Activated CD4-positive, alpha-beta T cell treated with anti-CD3 and anti-CD28 coated beads for 36 hours (primary cell): Measurements from ENCODE around the gene DOCK6. TPM values are rescaled to one million over a fixed set of nuclear protein-coding genes. Genes with fewer than 3 reads are reported as not detected.
A peak's percentile ranks its signal among the peaks of the same experiment; 100 is the strongest.
"Not testable (repeated sequence)": the region's sequence is repeated elsewhere in the genome, so short reads cannot be mapped to it uniquely, and the experiment has no call there.

Experiments
- ATAC-seq: fragments of 200-7000 bp; cut with Tn5 transposase; one replicate; pipeline ENCODE4 v1.10.0; 2021; ENCODE audit warnings: mild to moderate bottlenecking, moderate library complexity
- CTCF ChIA-PET: fragments of 350-600 bp; sonication (Branson Sonifier 250); formaldehyde crosslinking; loops from one replicate; lab custom pipeline; 2021; ENCODE audit warnings: antibody characterized with exemption; lab: Charles Lee
- POLR2A ChIA-PET: fragments of 350-600 bp; sonication (Branson Sonifier 250); formaldehyde crosslinking; loops from one replicate; lab custom pipeline; 2021; ENCODE audit warnings: antibody characterized with exemption, inconsistent platforms; lab: Charles Lee
- DNase-seq: peaks from one replicate; pipeline ENCODE4 v3.0.0-alpha.2; 2020
- H3K27ac Mint-ChIP-seq: one replicate; pipeline ENCODE4 v1.8.0; 2021; ENCODE audit warnings: mixed read lengths
- H3K27me3 Mint-ChIP-seq: one replicate; pipeline ENCODE4 v1.8.0; 2021; ENCODE audit warnings: mixed read lengths
- H3K36me3 Mint-ChIP-seq: one replicate; pipeline ENCODE4 v1.8.0; 2021; ENCODE audit warnings: low read depth, mixed read lengths
- H3K4me1 Mint-ChIP-seq: one replicate; pipeline ENCODE4 v1.8.0; 2021; ENCODE audit warnings: mixed read lengths
- H3K4me3 Mint-ChIP-seq: one replicate; pipeline ENCODE4 v1.8.0; 2021; ENCODE audit warnings: mild to moderate bottlenecking, moderate library complexity, mixed read lengths
- H3K9me3 Mint-ChIP-seq: one replicate; pipeline ENCODE4 v1.8.0; 2021; ENCODE audit warnings: low read depth, mixed read lengths
- intact Hi-C, 2 experiments: fragments of 100-400 bp; cut with DNase I in 1 of 2; cut with micrococcal nuclease in 1 of 2; formaldehyde crosslinking; loops; one replicate each; pipeline versions ENCODE4 v1.14.2 to v1.15.1; 2022 to 2024; cut with DNase I, micrococcal nuclease
- total RNA-seq, 2 experiments: library from RNA; stranded (reverse); gene quantifications; one replicate each; pipeline ENCODE4 v1.2.3, GENCODE V29; 2021

Gene DOCK6
- total RNA-seq, 2 experiments from 2014 or later = 2.8 to 4.6 TPM

GRCh38 chr19:11192957-11193939 lies 69.1 kb downstream of the DOCK6 start:
- Mint-ChIP-seq H3K4me3 (no peak overlapping the region), H3K27me3 (peaks cover 11% of the 10 kb centered on the region), H3K4me1 (peaks cover 7% of the 10 kb centered on the region), H3K9me3 (no peaks in the 10 kb centered on the region), H3K36me3 (no peaks in the 10 kb centered on the region), H3K27ac (no peak overlapping the region)
- intact Hi-C loops = no loop called here
- ChIA-PET POLR2A (no interaction called here), CTCF (no interaction called here)
- DNase-seq (no peak), ATAC-seq (no peak)

- intact Hi-C loops = no loop called here
- H3K27ac Mint-ChIP-seq = no peak overlapping the region
- ChIA-PET POLR2A (no interaction called here), CTCF (no interaction called here)
- ATAC-seq (no peak), DNase-seq (no peak)
- peaks cover 11% of the 10 kb centered on the region for H3K27me3 Mint-ChIP-seq
- H3K36me3 Mint-ChIP-seq = no peaks in the 10 kb centered on the region
- H3K4me1 Mint-ChIP-seq = peaks cover 5% of the 10 kb centered on the region
- no peak overlapping the region for H3K4me3 Mint-ChIP-seq
- no peaks in the 10 kb centered on the region for H3K9me3 Mint-ChIP-seq
Measured at GRCh38 chr19:11191934-11192333, 70.4 kb downstream of the DOCK6 start.

GRCh38 chr19:11191273-11191755 lies 71.0 kb downstream of the DOCK6 start:
- POLR2A ChIA-PET = no interaction called here
- CTCF ChIA-PET = no interaction called here
- Mint-ChIP-seq H3K4me3 (no peak overlapping the region), H3K9me3 (no peaks in the 10 kb centered on the region), H3K4me1 (peaks cover 2% of the 10 kb centered on the region), H3K27me3 (peaks cover 8% of the 10 kb centered on the region), H3K27ac (no peak overlapping the region), H3K36me3 (no peaks in the 10 kb centered on the region)
- DNase-seq = no peak
- intact Hi-C loops = no loop called here
- no peak for ATAC-seq

GRCh38 chr19:11190501-11190900 lies 71.8 kb downstream of the DOCK6 start:
- no peak for ATAC-seq
- H3K4me1 Mint-ChIP-seq = peaks cover under 1% of the 10 kb centered on the region
- H3K9me3 Mint-ChIP-seq = no peaks in the 10 kb centered on the region
- ChIA-PET CTCF (no interaction called here), POLR2A (no interaction called here)
- H3K27ac Mint-ChIP-seq = no peak overlapping the region
- intact Hi-C loops = no loop called here
- no peaks in the 10 kb centered on the region for H3K36me3 Mint-ChIP-seq
- DNase-seq = no peak
- peaks cover 2% of the 10 kb centered on the region for H3K27me3 Mint-ChIP-seq
- no peak overlapping the region for H3K4me3 Mint-ChIP-seq

- Mint-ChIP-seq H3K4me1 (no peaks in the 10 kb centered on the region), H3K4me3 (no peak overlapping the region), H3K9me3 (no peaks in the 10 kb centered on the region), H3K27me3 (no peaks in the 10 kb centered on the region), H3K36me3 (no peaks in the 10 kb centered on the region), H3K27ac (no peak overlapping the region)
- ChIA-PET CTCF (interaction anchor here (1.0 kb wide), 1 partner anchor 246 kb away, joined by 6 read pairs; no protein-coding TSS in a partner anchor), POLR2A (interaction anchor here (0.6 kb wide), 1 partner anchor 307 kb away, joined by 3 read pairs; no protein-coding TSS in a partner anchor)
- DNase-seq = no peak
- intact Hi-C loops = no loop called here
- no peak for ATAC-seq
Measured at GRCh38 chr19:11187441-11187840, 74.9 kb downstream of the DOCK6 start.

GRCh38 chr19:11182994-11183393 lies 79.3 kb downstream of the DOCK6 start:
- H3K36me3 Mint-ChIP-seq = no peaks in the 10 kb centered on the region
- H3K4me3 Mint-ChIP-seq = no peak overlapping the region
- no peak overlapping the region for H3K27ac Mint-ChIP-seq
- ChIA-PET POLR2A (no interaction called here), CTCF (interaction anchor here (1.0 to 1.3 kb wide), 2 partner anchors 241 to 246 kb away, joined by 3 read pairs; no protein-coding TSS in a partner anchor)
- DNase-seq (no peak), ATAC-seq (no peak)
- H3K9me3 Mint-ChIP-seq = no peaks in the 10 kb centered on the region
- peaks cover 4% of the 10 kb centered on the region for H3K4me1 Mint-ChIP-seq
- peaks cover 2% of the 10 kb centered on the region for H3K27me3 Mint-ChIP-seq
- intact Hi-C loops = no loop called here

- ChIA-PET POLR2A (no interaction called here), CTCF (no interaction called here)
- Mint-ChIP-seq H3K27me3 (peaks cover 2% of the 10 kb centered on the region), H3K9me3 (no peaks in the 10 kb centered on the region), H3K4me3 (no peak overlapping the region), H3K4me1 (peaks cover 4% of the 10 kb centered on the region), H3K27ac (no peak overlapping the region), H3K36me3 (no peaks in the 10 kb centered on the region)
- intact Hi-C loops = no loop called here
- no peak for DNase-seq
- no peak for ATAC-seq
Measured at GRCh38 chr19:11181488-11181887, 80.8 kb downstream of the DOCK6 start.

GRCh38 chr19:11180975-11181374 lies 81.3 kb downstream of the DOCK6 start:
- intact Hi-C loops, H3K4me1 Mint-ChIP-seq, H3K4me3 Mint-ChIP-seq, CTCF ChIA-PET, H3K27ac Mint-ChIP-seq, H3K27me3 Mint-ChIP-seq, DNase-seq, POLR2A ChIA-PET, ATAC-seq, H3K36me3 Mint-ChIP-seq, H3K9me3 Mint-ChIP-seq: not testable (repeated sequence)

GRCh38 chr19:11180346-11180745 lies 82.0 kb downstream of the DOCK6 start:
- POLR2A ChIA-PET = no interaction called here
- no peak overlapping the region for H3K4me3 Mint-ChIP-seq

GRCh38 chr19:11179716-11180297 lies 82.5 kb downstream of the DOCK6 start:
- H3K9me3 Mint-ChIP-seq = no peaks in the 10 kb centered on the region
- CTCF ChIA-PET = interaction anchor here (0.6 kb wide), 1 partner anchor 32 kb away, joined by 3 read pairs; no protein-coding TSS in a partner anchor

More at GRCh38 chr19:11180346-11180745, 82.0 kb downstream of the DOCK6 start:
- Mint-ChIP-seq H3K9me3 (no peaks in the 10 kb centered on the region), H3K27ac (no peak overlapping the region), H3K36me3 (no peaks in the 10 kb centered on the region), H3K27me3 (peaks cover 2% of the 10 kb centered on the region), H3K4me1 (peaks cover 4% of the 10 kb centered on the region)
- intact Hi-C loops = no loop called here
- CTCF ChIA-PET = interaction anchor here (0.6 kb wide), 1 partner anchor 32 kb away, joined by 3 read pairs; no protein-coding TSS in a partner anchor
- no peak for DNase-seq
- no peak for ATAC-seq

GRCh38 chr19:11179145-11179465 lies 83.2 kb downstream of the DOCK6 start:
- DNase-seq, ATAC-seq, H3K27me3 Mint-ChIP-seq, POLR2A ChIA-PET, H3K36me3 Mint-ChIP-seq, H3K4me3 Mint-ChIP-seq, H3K4me1 Mint-ChIP-seq, intact Hi-C loops, H3K27ac Mint-ChIP-seq, H3K9me3 Mint-ChIP-seq, CTCF ChIA-PET: not testable (repeated sequence)

More at GRCh38 chr19:11179716-11180297, 82.5 kb downstream of the DOCK6 start:
- no peak overlapping the region for H3K27ac Mint-ChIP-seq
- POLR2A ChIA-PET = no interaction called here
- ATAC-seq = peak; percentile 66
- H3K27me3 Mint-ChIP-seq = peaks cover 2% of the 10 kb centered on the region
- no peak overlapping the region for H3K4me3 Mint-ChIP-seq
- intact Hi-C loops = no loop called here
- H3K4me1 Mint-ChIP-seq = peaks cover 4% of the 10 kb centered on the region
- peak; percentile 37 for DNase-seq
- H3K36me3 Mint-ChIP-seq = no peaks in the 10 kb centered on the region
